Uterus (tissue), 2 donors: ENCODE data around the gene CRTAC1.

Source experiments
- CTCF ChIP-seq, 4 experiments: fragments of 200-600 bp in 2 of 4; fragments of 450-650 bp in 2 of 4; sonication (generic) in 2 of 4; IDR thresholded peaks; one replicate each; pipeline ENCODE4 v1.5.1; 2016 to 2019; ENCODE audit warnings: antibody characterized with exemption in 4 of 4, mild to moderate bottlenecking in 2 of 4, moderate library complexity in 1 of 4
- POLR2A ChIP-seq, 2 donors: fragments of 450-650 bp; IDR thresholded peaks; one replicate each; pipeline ENCODE4 v1.6.1; 2016; ENCODE audit warnings: antibody characterized with exemption in 2 of 2, mild to moderate bottlenecking in 1 of 2, moderate library complexity in 1 of 2

DNA sequence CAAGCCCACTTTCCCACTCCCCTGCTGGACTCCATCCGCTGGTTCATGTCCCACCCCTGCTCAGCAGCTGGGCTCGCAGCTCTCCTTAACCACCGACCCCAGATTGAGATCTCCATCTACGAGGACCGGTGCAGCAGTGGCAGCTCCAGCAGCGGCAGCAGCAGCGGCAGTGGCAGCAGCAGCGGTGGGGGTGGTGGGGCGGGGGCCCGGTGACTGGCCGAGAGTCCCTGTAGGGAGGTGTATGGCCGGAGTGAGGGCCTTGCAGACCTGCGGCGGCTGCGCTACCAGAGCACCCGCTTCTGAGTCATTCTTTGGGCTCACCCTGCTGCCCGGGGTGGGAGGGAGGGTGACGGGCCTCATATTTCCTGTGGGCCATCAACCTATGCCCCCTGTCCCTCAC, 164.9 kb downstream of the CRTAC1 start:
- no peak for TF ChIP-seq POLR2A (IDR thresholded peaks at IDR 0.05)
- TF ChIP-seq CTCF (IDR thresholded peaks at IDR 0.05): no peak
